Islet precursor cell (in vitro differentiated cells): ENCODE measurements around the gene ARHGEF28.

Experiments
- DNase-seq: peaks from one replicate; pipeline ENCODE4 v3.0.0-alpha.2; 2018

The ARHGEF28 gene

GRCh38 chr5:73747696-73748380 lies 121.8 kb downstream of the ARHGEF28 start:
- no peak for DNase-seq

GRCh38 chr5:73748510-73749400 lies 122.8 kb downstream of the ARHGEF28 start:
- no peak for DNase-seq

GRCh38 chr5:73749485-73750270 lies 123.7 kb downstream of the ARHGEF28 start:
- no peak for DNase-seq

GRCh38 chr5:73751254-73751914 lies 125.4 kb downstream of the ARHGEF28 start:
- no peak for DNase-seq

- DNase-seq: no peak
Measured at GRCh38 chr5:73754254-73754653, 128.3 kb downstream of the ARHGEF28 start.

GRCh38 chr5:73757416-73757815 lies 131.4 kb downstream of the ARHGEF28 start:
- DNase-seq: no peak

- DNase-seq: no peak
Measured at GRCh38 chr5:73759771-73760170, 133.8 kb downstream of the ARHGEF28 start.

- no peak for DNase-seq
Measured at GRCh38 chr5:73763300-73764032, 137.5 kb downstream of the ARHGEF28 start.

- no peak for DNase-seq
Measured at GRCh38 chr5:73764586-73764985, 138.6 kb downstream of the ARHGEF28 start.

- DNase-seq: no peak
Measured at GRCh38 chr5:73764996-73765395, 139.0 kb downstream of the ARHGEF28 start.

GRCh38 chr5:73766902-73767301 lies 140.9 kb downstream of the ARHGEF28 start:
- DNase-seq: no peak

GRCh38 chr5:73770172-73771025 lies 144.4 kb downstream of the ARHGEF28 start:
- DNase-seq: no peak

GRCh38 chr5:73774924-73775323 lies 148.9 kb downstream of the ARHGEF28 start:
- no peak for DNase-seq

- no peak for DNase-seq
Measured at GRCh38 chr5:73776405-73776804, 150.4 kb downstream of the ARHGEF28 start.

- no peak for DNase-seq
Measured at GRCh38 chr5:73777192-73777591, 151.2 kb downstream of the ARHGEF28 start.

- no peak for DNase-seq
Measured at GRCh38 chr5:73780302-73781080, 154.5 kb downstream of the ARHGEF28 start.

GRCh38 chr5:73781107-73781768 lies 155.2 kb downstream of the ARHGEF28 start:
- no peak for DNase-seq

- DNase-seq: no peak
Measured at GRCh38 chr5:73783828-73784227, 157.8 kb downstream of the ARHGEF28 start.

- DNase-seq: no peak
Measured at GRCh38 chr5:73786043-73786831, 160.2 kb downstream of the ARHGEF28 start.
